HG02678 (cell line): ENCODE data around the gene GTF3C5.
"Not testable (repeated sequence)": the region's sequence is repeated elsewhere in the genome, so short reads cannot be mapped to it uniquely, and the experiment has no call there.

Experiments used
- ATAC-seq: cut with Tn5 transposase; IDR thresholded peaks from one replicate; pipeline ENCODE4 v1.9.1; 2021; ENCODE audit warnings: mild to moderate bottlenecking, moderate library complexity; ENCODE audit not compliant: unreplicated experiment

GTF3C5 gene

GRCh38 chr9:133067006-133067405 lies 36.2 kb downstream of the GTF3C5 start:
- ATAC-seq = no peak

- ATAC-seq = no peak
These were observed 37.0 kb downstream of the GTF3C5 start for GRCh38 chr9:133067813-133068212.

DNA sequence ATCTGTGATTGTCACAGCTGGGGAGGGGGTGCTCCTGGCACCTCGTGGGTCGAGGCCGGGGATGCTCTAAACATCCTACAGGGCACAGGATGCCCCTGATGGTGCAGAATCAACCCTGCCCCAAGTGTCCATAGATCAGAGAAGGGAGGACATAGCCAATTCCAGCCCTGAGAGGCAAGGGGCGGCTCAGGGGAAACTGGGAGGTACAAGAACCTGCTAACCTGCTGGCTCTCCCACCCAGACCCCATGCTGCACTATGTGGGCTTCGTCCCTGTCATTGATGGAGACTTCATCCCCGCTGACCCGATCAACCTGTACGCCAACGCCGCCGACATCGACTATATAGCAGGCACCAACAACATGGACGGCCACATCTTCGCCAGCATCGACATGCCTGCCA lies 37.6 kb downstream of the GTF3C5 start:
- not testable (repeated sequence) for ATAC-seq

DNA sequence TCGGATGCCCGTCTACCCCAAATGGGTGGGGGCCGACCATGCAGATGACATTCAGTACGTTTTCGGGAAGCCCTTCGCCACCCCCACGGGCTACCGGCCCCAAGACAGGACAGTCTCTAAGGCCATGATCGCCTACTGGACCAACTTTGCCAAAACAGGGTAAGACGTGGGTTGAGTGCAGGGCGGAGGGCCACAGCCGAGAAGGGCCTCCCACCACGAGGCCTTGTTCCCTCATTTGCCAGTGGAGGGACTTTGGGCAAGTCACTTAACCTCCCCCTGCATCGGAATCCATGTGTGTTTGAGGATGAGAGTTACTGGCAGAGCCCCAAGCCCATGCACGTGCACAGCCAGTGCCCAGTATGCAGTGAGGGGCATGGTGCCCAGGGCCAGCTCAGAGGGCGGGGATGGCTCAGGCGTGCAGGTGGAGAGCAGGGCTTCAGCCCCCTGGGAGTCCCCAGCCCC lies 39.7 kb downstream of the GTF3C5 start:
- not testable (repeated sequence) for ATAC-seq

GRCh38 chr9:133070985-133071384 lies 40.2 kb downstream of the GTF3C5 start:
- ATAC-seq = not testable (repeated sequence)

- ATAC-seq = no peak
These were observed 40.8 kb downstream of the GTF3C5 start for GRCh38 chr9:133071484-133072150.

- not testable (repeated sequence) for ATAC-seq
These were observed 41.4 kb downstream of the GTF3C5 start for GRCh38 chr9:133072210-133072609.

DNA sequence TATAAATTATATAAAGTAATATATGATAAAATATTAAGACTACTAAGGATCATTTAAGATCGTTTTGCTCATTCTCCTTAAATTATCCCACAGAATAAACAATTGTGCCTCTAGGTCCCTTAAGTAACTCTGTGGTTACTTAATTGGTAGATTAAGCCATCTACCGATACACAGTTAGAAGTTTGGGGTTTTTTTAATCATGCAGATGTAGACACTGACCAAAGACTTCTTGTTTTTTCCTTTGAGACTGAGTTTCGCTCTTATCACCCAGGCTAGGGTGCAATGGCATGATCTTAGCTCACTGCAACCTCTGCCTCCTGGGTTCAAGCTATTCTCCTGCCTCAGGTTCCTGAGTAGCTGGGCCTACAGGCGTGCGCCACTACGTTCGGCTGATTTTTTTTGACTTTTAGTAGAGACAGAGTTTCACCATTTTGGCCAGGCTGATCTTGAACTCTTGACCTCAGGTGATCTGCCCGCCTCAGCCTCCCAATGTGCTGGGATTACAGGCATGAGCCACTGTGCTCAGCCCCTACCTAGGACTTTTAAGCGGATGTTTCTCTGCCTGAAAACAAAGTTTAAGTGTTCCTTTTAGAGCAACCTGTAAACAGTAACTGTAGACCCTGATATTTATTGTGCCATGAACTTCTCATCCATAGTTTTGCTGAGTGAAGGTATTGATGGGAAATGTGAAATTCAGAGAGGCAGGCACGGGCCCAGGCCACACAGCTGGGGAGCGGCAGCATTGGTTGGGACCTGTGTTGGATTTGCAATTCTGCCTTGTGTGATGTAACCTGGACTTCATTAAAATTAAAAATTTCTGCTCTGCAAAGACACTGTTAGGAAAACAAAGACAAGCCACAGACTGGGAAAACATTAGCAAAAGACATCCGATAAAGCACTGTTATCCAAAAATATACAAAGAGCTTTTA lies 42.6 kb downstream of the GTF3C5 start:
- no peak for ATAC-seq

GRCh38 chr9:133074111-133074651 lies 43.4 kb downstream of the GTF3C5 start:
- ATAC-seq = no peak

DNA sequence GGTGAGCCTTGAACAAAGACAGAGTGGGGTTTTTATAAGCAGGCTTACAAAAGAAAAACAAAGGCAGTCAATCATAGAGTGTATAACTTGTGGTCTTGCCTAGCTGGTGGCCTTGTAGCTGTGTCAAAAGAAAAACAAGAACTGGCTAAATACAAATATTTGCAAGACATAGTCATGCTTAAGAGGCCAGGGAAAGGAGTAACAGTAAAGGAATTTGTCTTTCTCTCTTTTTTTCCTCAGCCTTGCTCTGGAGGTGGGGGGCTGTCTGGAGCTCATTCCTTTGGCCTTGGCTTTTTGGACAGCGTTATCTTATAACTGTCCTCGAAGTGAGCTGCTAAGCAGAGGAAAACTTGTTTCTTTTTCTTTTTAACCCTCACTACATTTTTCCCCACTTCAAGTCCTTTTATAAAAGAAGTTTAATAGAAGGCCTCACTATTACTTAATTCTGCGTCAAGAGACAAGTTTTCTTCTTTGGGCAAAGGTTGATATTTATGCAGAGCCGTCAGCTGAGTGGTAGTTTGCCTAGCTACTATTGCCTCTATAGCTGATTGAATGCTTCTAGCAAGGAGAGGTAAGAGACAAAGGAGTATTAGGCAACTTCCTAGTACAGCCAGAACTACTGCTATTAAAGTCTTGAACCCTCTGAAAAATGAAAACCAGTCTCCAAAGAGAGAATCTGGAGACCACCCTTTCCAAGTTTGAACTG lies 45.3 kb downstream of the GTF3C5 start:
- ATAC-seq = no peak

GRCh38 chr9:133076691-133077090 lies 45.9 kb downstream of the GTF3C5 start:
- no peak for ATAC-seq

GRCh38 chr9:133078486-133078885 lies 47.7 kb downstream of the GTF3C5 start:
- no peak for ATAC-seq

GRCh38 chr9:133080161-133080560 lies 49.4 kb downstream of the GTF3C5 start:
- ATAC-seq = no peak

DNA sequence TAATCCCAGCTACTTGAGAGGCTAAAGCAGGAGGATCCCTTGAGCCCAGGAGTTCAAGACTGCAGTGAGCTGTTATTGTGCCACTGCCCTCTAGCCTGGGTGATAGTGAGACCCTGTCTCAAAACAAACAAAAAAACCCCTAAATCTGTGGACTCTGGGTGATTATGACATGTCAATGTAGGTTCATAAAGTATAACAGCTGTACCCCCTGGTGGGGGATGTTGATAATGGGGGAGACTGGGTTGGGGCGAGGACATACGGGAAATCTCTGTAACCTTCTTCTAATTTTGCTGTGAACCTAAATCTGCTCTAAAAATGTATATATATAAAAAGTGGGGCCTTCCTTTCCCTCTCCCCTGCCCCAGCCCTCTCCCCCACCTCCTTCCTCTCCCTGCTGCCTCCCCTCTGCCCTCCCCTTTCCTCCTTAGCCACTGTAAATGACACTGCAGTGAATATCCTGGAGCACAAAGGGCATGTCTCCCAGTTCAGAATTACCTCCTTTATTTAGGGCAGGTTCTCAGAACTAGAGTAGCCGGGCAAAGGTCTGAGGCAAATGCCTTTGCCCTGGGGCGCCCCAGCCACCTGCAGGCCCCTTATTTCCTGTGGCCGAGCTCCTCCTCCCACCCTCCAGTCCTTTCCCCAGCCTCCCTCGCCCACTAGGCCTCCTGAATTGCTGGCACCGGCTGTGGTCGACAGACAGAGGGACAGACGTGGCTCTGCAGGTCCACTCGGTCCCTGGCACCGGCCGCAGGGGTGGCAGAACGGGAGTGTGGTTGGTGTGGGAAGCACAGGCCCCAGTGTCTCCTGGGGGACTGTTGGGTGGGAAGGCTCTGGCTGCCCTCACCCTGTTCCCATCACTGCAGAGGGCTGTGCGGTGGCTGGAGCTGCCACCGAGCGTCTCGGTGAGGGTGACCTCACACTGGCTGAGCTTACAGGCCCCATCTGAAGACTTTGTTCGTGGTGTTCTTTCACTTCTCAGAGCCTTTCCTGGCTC lies 50.3 kb downstream of the GTF3C5 start:
- ATAC-seq = not testable (repeated sequence)

- ATAC-seq = not testable (repeated sequence)
These were observed 51.3 kb downstream of the GTF3C5 start for GRCh38 chr9:133081957-133082644.

- not testable (repeated sequence) for ATAC-seq
These were observed 52.9 kb downstream of the GTF3C5 start for GRCh38 chr9:133083688-133084087.

DNA sequence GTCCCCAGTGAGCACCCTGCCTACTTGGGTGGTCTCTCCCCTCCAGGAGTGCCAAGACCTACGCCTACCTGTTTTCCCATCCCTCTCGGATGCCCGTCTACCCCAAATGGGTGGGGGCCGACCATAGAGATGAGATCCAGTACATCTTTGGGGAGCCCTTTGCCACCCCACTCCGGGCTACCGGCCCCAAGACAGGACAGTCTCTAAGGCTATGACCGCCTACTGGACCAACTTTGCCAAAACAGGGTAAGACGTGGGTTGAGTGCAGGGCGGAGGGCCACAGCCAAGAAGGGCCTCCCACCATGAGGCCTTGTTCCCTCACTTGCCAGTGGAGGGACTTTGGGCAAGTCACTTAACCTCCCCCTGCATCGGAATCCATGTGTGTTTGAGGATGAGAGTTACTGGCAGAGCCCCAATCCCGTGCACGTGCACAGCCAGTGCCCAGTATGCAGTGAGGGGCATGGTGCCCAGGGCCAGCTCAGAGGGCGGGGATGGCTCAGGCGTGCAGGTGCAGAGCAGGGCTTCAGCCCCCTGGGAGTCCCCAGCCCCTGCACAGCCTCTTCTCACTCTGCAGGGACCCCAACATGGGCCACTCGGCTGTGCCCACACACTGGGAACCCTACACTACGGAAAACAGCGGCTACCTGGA lies 55.5 kb downstream of the GTF3C5 start:
- not testable (repeated sequence) for ATAC-seq

- ATAC-seq = no peak
These were observed 56.1 kb downstream of the GTF3C5 start for GRCh38 chr9:133086894-133087293.
